Endometrial microvascular endothelial cells (primary cell): Measurements from ENCODE around the gene SEH1L. TPM values are rescaled to one million over a fixed set of nuclear protein-coding genes. Genes with fewer than 3 reads are reported as not detected.

Experiments
- in situ Hi-C: cut with HindIII; loops from 2 replicates; pipeline ENCODE4 v1.10.0; 2017; ENCODE audit warnings: low sequenced_read_pairs, low pct_unique_long_range_greater_than_20kb; ENCODE audit errors: inconsistent ontology term
- total RNA-seq: library from RNA; depleted of rRNA; stranded (reverse); fragments of >200 nt; gene quantifications from one replicate; pipeline ENCODE4 v1.2.3, GENCODE V29; 2015; ENCODE audit errors: inconsistent ontology term

Gene SEH1L
- total RNA-seq, 1 donor from 2014 or later: 45.5 TPM

- in situ Hi-C loops: no loop called here
Measured at GRCh38 chr18:13022644-13023043, 74.8 kb downstream of the SEH1L start.

GRCh38 chr18:13025233-13025632 lies 77.4 kb downstream of the SEH1L start:
- in situ Hi-C loops: no loop called here

GRCh38 chr18:13026583-13027270 lies 78.9 kb downstream of the SEH1L start:
- in situ Hi-C loops: no loop called here

- in situ Hi-C loops: no loop called here
Measured at GRCh38 chr18:13028869-13029268, 81.1 kb downstream of the SEH1L start.

- in situ Hi-C loops: no loop called here
Measured at GRCh38 chr18:13032173-13032572, 84.4 kb downstream of the SEH1L start.

GRCh38 chr18:13035249-13035914 lies 87.6 kb downstream of the SEH1L start:
- in situ Hi-C loops: no loop called here

- in situ Hi-C loops: no loop called here
Measured at GRCh38 chr18:13036622-13037320, 89.0 kb downstream of the SEH1L start.

Other genes with a start within 250 kb of the SEH1L start
- gene CEP76, start 245.3 kb upstream of the SEH1L start, total RNA-seq: 11.6 TPM
- 99.0 TPM for gene PSMG2, start 245.0 kb upstream of the SEH1L start, total RNA-seq
- 27.9 TPM for gene PTPN2, start 63.8 kb upstream of the SEH1L start, total RNA-seq
- gene CEP192, start 43.4 kb downstream of the SEH1L start, total RNA-seq: 21.0 TPM